Activated gamma-delta T cell treated with anti-CD3 and anti-CD28 coated beads, Interleukin-2, amount 50 U/mL, for 16 hours (primary cell): Measurements from ENCODE around the gene GIT1.
A peak's percentile ranks its signal among the peaks of the same experiment; 100 is the strongest.

ENCODE experiments used
- DNase-seq: peaks from one replicate; pipeline ENCODE4 v3.0.0-alpha.2; 2020; ENCODE audit warnings: low read depth

Gene GIT1

GRCh38 chr17:29579866-29580771 is 9.3 kb downstream of the GIT1 start:
- DNase-seq, result peak; percentile 86

GRCh38 chr17:29578626-29579485 is 10.6 kb downstream of the GIT1 start:
- no peak for DNase-seq

- no peak for DNase-seq
Measured at GRCh38 chr17:29577385-29578211, 11.8 kb downstream of the GIT1 start.

- DNase-seq, result no peak
Measured at GRCh38 chr17:29577001-29577370, 12.5 kb downstream of the GIT1 start.

- DNase-seq, result no peak
Measured at GRCh38 chr17:29576214-29577000, 13.0 kb downstream of the GIT1 start.

- no peak for DNase-seq
Measured at GRCh38 chr17:29575511-29576213, 13.8 kb downstream of the GIT1 start.

GRCh38 chr17:29574732-29575510 is 14.5 kb downstream of the GIT1 start:
- DNase-seq, result no peak

- no peak for DNase-seq
Measured at GRCh38 chr17:29573871-29574731, 15.3 kb downstream of the GIT1 start.

- DNase-seq, result no peak
Measured at GRCh38 chr17:29573558-29573869, 15.9 kb downstream of the GIT1 start.

- peak; percentile 52 for DNase-seq
Measured at GRCh38 chr17:29572691-29573557, 16.5 kb downstream of the GIT1 start.

GRCh38 chr17:29571883-29572681 is 17.4 kb downstream of the GIT1 start:
- no peak for DNase-seq

GRCh38 chr17:29571486-29571882 is 18.0 kb downstream of the GIT1 start:
- no peak for DNase-seq

- DNase-seq, result no peak
Measured at GRCh38 chr17:29570521-29570920, 18.9 kb downstream of the GIT1 start.

GRCh38 chr17:29569245-29569950 is 20.1 kb downstream of the GIT1 start:
- DNase-seq, result no peak

- peak; percentile 75 for DNase-seq
Measured at GRCh38 chr17:29568331-29569244, 20.9 kb downstream of the GIT1 start, which contains the start of gene TP53I13. Gene TP53I13 (plus strand): TSS chr17:29568701. CDS start chr17:29568759, 58 bp downstream.
